ENCODE data around the gene PLEK.

The PLEK gene

GRCh38 chr2:68385220-68385906 lies 20.3 kb downstream of the PLEK start:
- no peak overlapping the region for H3K4me3 ChIP-seq (ENCODE audit: low read length in 2 of 2)
- H3K4me1 ChIP-seq (ENCODE audit: control insufficient read depth, insufficient read depth, low read length) = peaks cover 2% of the 10 kb centered on the region
- no peaks in the 10 kb centered on the region for H3K36me3 ChIP-seq (ENCODE audit: control insufficient read depth in 2 of 2, insufficient read depth in 2 of 2, low read length in 2 of 2)
- no peaks in the 10 kb centered on the region for H3K9me3 ChIP-seq (ENCODE audit: control insufficient read depth in 2 of 2, low read length in 2 of 2)
- H3K27me3 ChIP-seq (ENCODE audit: control insufficient read depth in 1 of 2, insufficient read depth in 2 of 2, low read length in 2 of 2) = no peaks in the 10 kb centered on the region
- no peak overlapping the region for H3K9ac ChIP-seq (ENCODE audit: low read length in 2 of 2)
- no peak overlapping the region for H3K27ac ChIP-seq (ENCODE audit: low read length)

DNA sequence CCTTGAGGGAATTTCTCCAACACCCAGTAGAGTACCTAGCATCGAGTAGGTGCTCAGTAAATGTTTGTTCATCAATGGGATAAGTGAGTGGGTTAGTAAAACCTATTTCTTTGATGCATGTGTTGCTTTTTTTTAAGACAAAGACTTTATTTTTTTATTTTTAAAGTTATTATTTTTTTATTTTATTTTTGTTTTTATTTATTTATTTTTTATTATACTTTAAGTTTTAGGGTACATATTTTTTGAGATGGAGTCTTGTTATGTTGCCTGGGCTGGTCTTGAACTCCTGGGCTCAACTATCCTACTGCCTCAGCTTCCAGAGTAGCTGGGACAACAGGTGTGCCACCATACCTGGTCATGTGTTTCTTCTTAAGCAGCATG lies 20.8 kb downstream of the PLEK start:
- Histone ChIP-seq H3K36me3 (ENCODE audit: control insufficient read depth in 2 of 2, insufficient read depth in 2 of 2, low read length in 2 of 2) (no peaks in the 10 kb centered on the region), H3K4me1 (ENCODE audit: control insufficient read depth, insufficient read depth, low read length) (peaks cover 2% of the 10 kb centered on the region)

GRCh38 chr2:68386365-68386764 lies 21.3 kb downstream of the PLEK start:
- H3K27ac ChIP-seq (ENCODE audit: low read length) = no peak overlapping the region
- no peaks in the 10 kb centered on the region for H3K9me3 ChIP-seq (ENCODE audit: control insufficient read depth in 2 of 2, low read length in 2 of 2)
- no peak overlapping the region for H3K4me3 ChIP-seq (ENCODE audit: low read length in 2 of 2)
- no peaks in the 10 kb centered on the region for H3K36me3 ChIP-seq (ENCODE audit: control insufficient read depth in 2 of 2, insufficient read depth in 2 of 2, low read length in 2 of 2)
- H3K27me3 ChIP-seq (ENCODE audit: control insufficient read depth in 1 of 2, insufficient read depth in 2 of 2, low read length in 2 of 2) = no peaks in the 10 kb centered on the region
- peaks cover 2% of the 10 kb centered on the region for H3K4me1 ChIP-seq (ENCODE audit: control insufficient read depth, insufficient read depth, low read length)
- H3K9ac ChIP-seq (ENCODE audit: low read length in 2 of 2) = no peak overlapping the region

More for the DNA sequence above, 20.8 kb downstream of the PLEK start:
- Histone ChIP-seq H3K9me3 (ENCODE audit: control insufficient read depth in 2 of 2, low read length in 2 of 2) (no peaks in the 10 kb centered on the region), H3K27me3 (ENCODE audit: control insufficient read depth in 1 of 2, insufficient read depth in 2 of 2, low read length in 2 of 2) (no peaks in the 10 kb centered on the region), H3K9ac (ENCODE audit: low read length in 2 of 2) (no peak overlapping the region), H3K4me3 (ENCODE audit: low read length in 2 of 2) (no peak overlapping the region), H3K27ac (ENCODE audit: low read length) (no peak overlapping the region)

DNA sequence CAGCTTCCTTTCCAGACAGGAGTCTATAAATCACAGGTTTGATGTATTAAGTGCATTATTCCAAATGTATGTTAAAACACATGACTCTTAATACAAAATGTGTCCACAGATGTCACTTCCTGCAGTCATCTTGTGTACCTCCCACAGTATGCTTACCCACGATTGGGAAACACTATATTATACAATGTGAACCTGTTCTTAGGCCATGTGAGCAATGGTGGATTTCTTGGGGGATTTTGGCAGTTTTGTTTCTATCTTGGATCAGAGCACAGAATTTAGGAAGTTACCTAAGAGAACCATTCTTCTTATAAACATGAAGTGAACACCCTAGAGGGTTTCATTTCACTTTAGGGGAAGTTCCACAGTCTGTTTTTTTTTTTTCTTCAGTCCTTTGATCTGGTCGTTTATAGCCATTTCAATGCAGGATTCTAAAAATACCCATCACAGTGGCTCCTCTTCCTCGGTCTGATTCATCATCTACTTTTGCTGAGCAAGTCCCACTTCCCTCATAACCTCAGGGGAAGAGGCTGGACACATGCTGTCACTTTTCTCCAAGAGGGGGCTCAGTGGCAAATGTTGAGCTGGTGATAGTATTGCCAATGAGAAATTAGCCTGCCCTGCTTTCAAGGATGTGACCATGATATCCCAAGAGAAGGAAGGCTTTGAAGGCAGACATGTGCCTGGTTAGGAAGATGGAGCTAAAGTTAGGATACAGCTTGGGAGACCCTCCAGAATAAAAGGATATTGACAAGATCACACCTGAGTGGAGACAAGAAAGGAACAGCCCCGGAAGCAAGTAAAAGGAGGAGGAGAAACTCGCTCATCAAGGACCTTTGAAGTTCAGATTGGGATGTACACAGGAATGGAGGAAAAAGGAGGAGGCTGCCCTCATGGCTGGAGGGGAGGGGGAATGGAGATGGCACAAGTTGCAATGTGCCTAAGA lies 22.6 kb downstream of the PLEK start:
- H3K4me1 ChIP-seq (ENCODE audit: control insufficient read depth, insufficient read depth, low read length) = peaks cover 2% of the 10 kb centered on the region
- no peaks in the 10 kb centered on the region for H3K27me3 ChIP-seq (ENCODE audit: control insufficient read depth in 1 of 2, insufficient read depth in 2 of 2, low read length in 2 of 2)
- no peak overlapping the region for H3K4me3 ChIP-seq (ENCODE audit: low read length in 2 of 2)
- H3K9ac ChIP-seq (ENCODE audit: low read length in 2 of 2) = no peak overlapping the region
- H3K36me3 ChIP-seq (ENCODE audit: control insufficient read depth in 2 of 2, insufficient read depth in 2 of 2, low read length in 2 of 2) = no peaks in the 10 kb centered on the region
- H3K27ac ChIP-seq (ENCODE audit: low read length) = no peak overlapping the region
- H3K9me3 ChIP-seq (ENCODE audit: control insufficient read depth in 2 of 2, low read length in 2 of 2) = no peaks in the 10 kb centered on the region

DNA sequence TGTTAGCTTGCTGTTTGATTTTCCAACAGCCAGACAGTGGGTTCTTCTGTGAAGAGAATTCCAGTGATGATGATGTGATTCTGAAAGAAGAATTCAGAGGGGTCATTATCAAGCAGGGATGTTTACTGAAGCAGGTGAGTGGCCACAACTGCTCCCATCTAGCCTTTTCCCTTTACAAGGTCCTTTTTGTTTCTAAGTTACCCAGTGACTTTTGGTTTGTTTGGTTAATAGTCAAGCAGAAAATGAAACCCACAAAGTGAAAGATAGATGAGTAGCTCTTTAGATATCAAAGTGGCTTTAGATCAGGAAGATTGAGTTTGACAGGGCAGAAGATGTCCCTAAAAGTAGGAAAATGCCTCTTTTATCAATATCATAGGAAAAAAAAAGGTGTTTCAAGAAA lies 23.3 kb downstream of the PLEK start:
- no peak overlapping the region for H3K9ac ChIP-seq (ENCODE audit: low read length in 2 of 2)
- no peak overlapping the region for H3K27ac ChIP-seq (ENCODE audit: low read length)
- no peaks in the 10 kb centered on the region for H3K36me3 ChIP-seq (ENCODE audit: control insufficient read depth in 2 of 2, insufficient read depth in 2 of 2, low read length in 2 of 2)
- peaks cover 2% of the 10 kb centered on the region for H3K4me1 ChIP-seq (ENCODE audit: control insufficient read depth, insufficient read depth, low read length)
- H3K4me3 ChIP-seq (ENCODE audit: low read length in 2 of 2) = no peak overlapping the region
- H3K27me3 ChIP-seq (ENCODE audit: control insufficient read depth in 1 of 2, insufficient read depth in 2 of 2, low read length in 2 of 2) = no peaks in the 10 kb centered on the region
- no peaks in the 10 kb centered on the region for H3K9me3 ChIP-seq (ENCODE audit: control insufficient read depth in 2 of 2, low read length in 2 of 2)

DNA sequence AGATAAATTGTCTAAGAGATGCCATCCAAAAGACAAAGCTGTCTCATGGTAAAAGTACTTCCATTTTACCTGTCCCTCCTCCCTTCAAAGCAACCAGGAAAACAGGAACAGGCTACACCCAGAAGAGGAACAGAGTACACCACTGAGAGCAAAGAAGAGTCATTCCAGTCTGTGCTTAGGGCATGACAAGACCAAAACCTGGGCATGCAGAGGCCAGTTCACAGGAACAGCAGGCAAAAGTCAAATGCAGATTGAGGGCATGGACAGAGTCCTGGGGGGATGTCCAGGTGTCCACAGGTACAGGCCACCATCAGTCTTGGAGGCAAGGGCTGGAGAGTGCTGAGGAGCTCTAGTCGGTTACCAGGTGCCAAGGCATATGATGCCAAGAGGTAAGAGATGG lies 23.7 kb downstream of the PLEK start:
- H3K9me3 ChIP-seq (ENCODE audit: control insufficient read depth in 2 of 2, low read length in 2 of 2) = no peaks in the 10 kb centered on the region
- H3K27ac ChIP-seq (ENCODE audit: low read length) = no peak overlapping the region
- H3K36me3 ChIP-seq (ENCODE audit: control insufficient read depth in 2 of 2, insufficient read depth in 2 of 2, low read length in 2 of 2) = no peaks in the 10 kb centered on the region
- H3K4me1 ChIP-seq (ENCODE audit: control insufficient read depth, insufficient read depth, low read length) = peaks cover 2% of the 10 kb centered on the region
- no peak overlapping the region for H3K9ac ChIP-seq (ENCODE audit: low read length in 2 of 2)
- no peak overlapping the region for H3K4me3 ChIP-seq (ENCODE audit: low read length in 2 of 2)
- H3K27me3 ChIP-seq (ENCODE audit: control insufficient read depth in 1 of 2, insufficient read depth in 2 of 2, low read length in 2 of 2) = no peaks in the 10 kb centered on the region

DNA sequence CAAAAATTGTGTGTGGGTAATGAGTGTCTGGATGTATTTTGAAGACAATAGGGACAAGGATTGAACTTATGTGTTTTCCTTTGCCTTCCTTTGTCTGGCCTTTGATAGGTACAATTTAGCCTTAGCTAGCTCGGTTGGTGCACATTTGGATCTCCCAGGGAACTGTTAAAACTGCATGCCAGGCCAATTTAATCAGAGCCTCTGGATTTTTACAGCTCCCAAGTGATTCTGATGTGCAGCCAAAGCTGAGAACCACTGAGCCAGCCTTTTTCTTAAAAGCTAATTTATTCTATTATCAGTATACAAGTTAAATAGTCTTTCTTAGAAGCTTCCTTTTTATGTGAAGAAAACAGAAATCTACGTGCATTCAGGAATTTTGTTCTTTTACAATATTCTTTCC lies 25.0 kb downstream of the PLEK start:
- Histone ChIP-seq H3K9ac (ENCODE audit: low read length in 2 of 2) (no peak overlapping the region), H3K4me1 (ENCODE audit: control insufficient read depth, insufficient read depth, low read length) (peaks cover 2% of the 10 kb centered on the region), H3K27ac (ENCODE audit: low read length) (no peak overlapping the region), H3K36me3 (ENCODE audit: control insufficient read depth in 2 of 2, insufficient read depth in 2 of 2, low read length in 2 of 2) (no peaks in the 10 kb centered on the region), H3K27me3 (ENCODE audit: control insufficient read depth in 1 of 2, insufficient read depth in 2 of 2, low read length in 2 of 2) (no peaks in the 10 kb centered on the region), H3K9me3 (ENCODE audit: control insufficient read depth in 2 of 2, low read length in 2 of 2) (no peaks in the 10 kb centered on the region), H3K4me3 (ENCODE audit: low read length in 2 of 2) (no peak overlapping the region)

DNA sequence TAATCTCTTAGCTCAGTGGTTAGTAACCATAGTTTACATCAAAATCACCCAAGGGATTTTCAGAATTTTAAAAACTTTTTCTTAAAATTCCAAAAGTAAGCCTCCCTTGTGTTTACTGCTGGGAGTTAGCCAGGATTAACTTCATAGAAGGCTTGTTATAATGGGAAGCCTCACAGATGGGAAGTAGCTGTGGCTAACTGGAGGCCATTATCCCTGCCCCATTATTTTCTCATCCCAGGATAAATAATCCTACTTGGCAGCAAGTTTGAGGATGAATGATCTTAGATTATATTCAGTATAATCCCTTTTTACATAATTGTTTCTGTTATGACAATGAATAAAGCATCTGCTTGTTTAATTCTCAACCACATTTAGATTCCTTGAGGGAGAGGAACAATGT lies 25.5 kb downstream of the PLEK start:
- no peaks in the 10 kb centered on the region for H3K27me3 ChIP-seq (ENCODE audit: control insufficient read depth in 1 of 2, insufficient read depth in 2 of 2, low read length in 2 of 2)
- H3K27ac ChIP-seq (ENCODE audit: low read length) = no peak overlapping the region
- H3K9ac ChIP-seq (ENCODE audit: low read length in 2 of 2) = no peak overlapping the region
- H3K36me3 ChIP-seq (ENCODE audit: control insufficient read depth in 2 of 2, insufficient read depth in 2 of 2, low read length in 2 of 2) = no peaks in the 10 kb centered on the region
- no peak overlapping the region for H3K4me3 ChIP-seq (ENCODE audit: low read length in 2 of 2)
- H3K4me1 ChIP-seq (ENCODE audit: control insufficient read depth, insufficient read depth, low read length) = peaks cover 2% of the 10 kb centered on the region
- H3K9me3 ChIP-seq (ENCODE audit: control insufficient read depth in 2 of 2, low read length in 2 of 2) = no peaks in the 10 kb centered on the region

DNA sequence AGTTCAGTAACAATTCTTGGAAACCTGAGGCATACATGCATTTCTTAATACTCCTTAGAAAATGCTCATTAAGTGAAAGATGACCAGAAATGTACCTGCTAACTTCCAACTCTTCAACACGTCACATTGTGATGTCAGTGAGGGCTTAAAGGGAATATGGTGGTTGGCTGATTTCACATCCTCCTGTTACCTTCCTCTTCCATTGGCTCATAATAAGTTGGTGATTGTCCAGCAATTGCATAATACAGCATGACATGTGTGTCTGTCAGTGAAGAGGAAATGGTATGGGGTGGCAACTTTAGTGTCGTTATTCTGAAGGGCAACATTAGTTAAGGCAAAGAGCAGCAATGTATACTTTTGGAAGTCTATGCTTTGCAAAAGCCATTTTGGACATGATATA lies 26.0 kb downstream of the PLEK start:
- Histone ChIP-seq H3K4me1 (ENCODE audit: control insufficient read depth, insufficient read depth, low read length) (peaks cover 2% of the 10 kb centered on the region), H3K9ac (ENCODE audit: low read length in 2 of 2) (no peak overlapping the region), H3K9me3 (ENCODE audit: control insufficient read depth in 2 of 2, low read length in 2 of 2) (no peaks in the 10 kb centered on the region), H3K36me3 (ENCODE audit: control insufficient read depth in 2 of 2, insufficient read depth in 2 of 2, low read length in 2 of 2) (no peaks in the 10 kb centered on the region), H3K4me3 (ENCODE audit: low read length in 2 of 2) (no peak overlapping the region), H3K27me3 (ENCODE audit: control insufficient read depth in 1 of 2, insufficient read depth in 2 of 2, low read length in 2 of 2) (no peaks in the 10 kb centered on the region), H3K27ac (ENCODE audit: low read length) (no peak overlapping the region)

DNA sequence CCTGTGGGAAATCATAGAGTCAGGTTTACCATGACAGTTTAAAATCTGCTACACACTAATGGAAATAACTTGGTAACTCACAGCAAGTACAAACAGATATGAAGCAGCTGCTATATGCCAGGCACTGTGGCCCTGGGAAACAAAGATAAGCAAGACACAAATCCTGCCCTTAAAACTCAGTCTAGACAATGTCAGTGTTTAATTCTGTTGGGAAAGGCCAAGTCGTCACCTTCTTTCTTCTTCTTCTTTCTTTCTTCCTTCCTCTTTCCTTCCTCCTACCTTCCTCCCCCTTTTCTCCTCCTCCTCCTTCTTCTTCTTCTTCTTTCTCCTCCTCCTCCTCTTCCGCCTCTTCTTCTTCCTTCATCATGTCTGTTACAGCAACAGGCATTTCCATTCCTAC lies 26.8 kb downstream of the PLEK start:
- no peaks in the 10 kb centered on the region for H3K9me3 ChIP-seq (ENCODE audit: control insufficient read depth in 2 of 2, low read length in 2 of 2)
- no peak overlapping the region for H3K9ac ChIP-seq (ENCODE audit: low read length in 2 of 2)
- H3K36me3 ChIP-seq (ENCODE audit: control insufficient read depth in 2 of 2, insufficient read depth in 2 of 2, low read length in 2 of 2) = no peaks in the 10 kb centered on the region
- H3K4me1 ChIP-seq (ENCODE audit: control insufficient read depth, insufficient read depth, low read length) = peaks cover 2% of the 10 kb centered on the region
- no peak overlapping the region for H3K4me3 ChIP-seq (ENCODE audit: low read length in 2 of 2)
- no peak overlapping the region for H3K27ac ChIP-seq (ENCODE audit: low read length)
- no peaks in the 10 kb centered on the region for H3K27me3 ChIP-seq (ENCODE audit: control insufficient read depth in 1 of 2, insufficient read depth in 2 of 2, low read length in 2 of 2)

DNA sequence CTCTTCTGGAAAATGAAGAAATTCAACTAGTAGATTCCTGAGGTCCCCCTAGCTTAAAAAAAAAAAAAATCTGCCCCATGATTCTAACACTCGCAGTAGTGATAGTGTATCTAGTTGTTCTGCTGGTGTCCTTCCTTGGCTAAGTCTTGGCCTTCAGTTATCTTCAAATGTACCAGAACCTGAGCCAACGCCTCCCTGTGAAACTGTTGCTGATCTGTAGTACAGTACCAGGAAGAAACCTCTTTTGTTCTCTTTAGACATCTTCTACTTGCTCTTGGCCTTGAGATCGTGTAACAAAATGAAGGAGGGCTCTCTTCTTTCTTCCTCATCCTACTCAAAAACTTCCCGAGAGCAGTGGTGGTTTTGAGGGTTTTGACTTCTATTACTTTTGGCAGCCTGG lies 31.0 kb downstream of the PLEK start:
- no peak overlapping the region for H3K9ac ChIP-seq (ENCODE audit: low read length in 2 of 2)
- no peaks in the 10 kb centered on the region for H3K9me3 ChIP-seq (ENCODE audit: control insufficient read depth in 2 of 2, low read length in 2 of 2)
- no peak overlapping the region for H3K27ac ChIP-seq (ENCODE audit: low read length)
- H3K4me1 ChIP-seq (ENCODE audit: control insufficient read depth, insufficient read depth, low read length) = no peaks in the 10 kb centered on the region
- H3K27me3 ChIP-seq (ENCODE audit: control insufficient read depth in 1 of 2, insufficient read depth in 2 of 2, low read length in 2 of 2) = no peaks in the 10 kb centered on the region
- H3K36me3 ChIP-seq (ENCODE audit: control insufficient read depth in 2 of 2, insufficient read depth in 2 of 2, low read length in 2 of 2) = no peaks in the 10 kb centered on the region
- no peak overlapping the region for H3K4me3 ChIP-seq (ENCODE audit: low read length in 2 of 2)

Data from stomach smooth muscle (tissue), 2 donors.